Nephron (organoid): Measurements from ENCODE around the gene VSTM2B.
"Not testable (repeated sequence)": the region's sequence is repeated elsewhere in the genome, so short reads cannot be mapped to it uniquely, and the experiment has no call there.

Source experiments
- H3K27ac Mint-ChIP-seq, 3 experiments: 2 replicates each; pipeline ENCODE4 v1.8.0; 2020; ENCODE audit warnings: mixed read lengths in 3 of 3, mild to moderate bottlenecking in 2 of 3, moderate library complexity in 1 of 3
- H3K27me3 Mint-ChIP-seq: 2 replicates; pipeline ENCODE4 v1.8.0; 2021; ENCODE audit warnings: low read depth, mild to moderate bottlenecking, moderate library complexity, mixed read lengths
- H3K36me3 Mint-ChIP-seq: 2 replicates; pipeline ENCODE4 v1.8.0; 2020; ENCODE audit warnings: low read depth, mixed read lengths
- H3K4me1 Mint-ChIP-seq: 2 replicates; pipeline ENCODE4 v1.8.0; 2020; ENCODE audit warnings: mixed read lengths
- H3K4me3 Mint-ChIP-seq, 3 experiments: 2 replicates each; pipeline ENCODE4 v1.8.0; 2020; ENCODE audit warnings: mild to moderate bottlenecking in 3 of 3, mixed read lengths in 3 of 3, moderate library complexity in 2 of 3
- H3K9me3 Mint-ChIP-seq: 2 replicates; pipeline ENCODE4 v1.8.0; 2020; ENCODE audit warnings: mixed read lengths
- CTCF ChIP-seq, 3 experiments: fragments of 200-600 bp; sonication (generic); IDR thresholded peaks; one replicate each; pipeline ENCODE4 v1.5.0; 2021; ENCODE audit warnings: antibody characterized with exemption in 3 of 3; ENCODE audit not compliant: unreplicated experiment in 3 of 3

Gene VSTM2B

GRCh38 chr19:29549105-29550070, 23.6 kb downstream of the VSTM2B start:
- TF ChIP-seq CTCF (IDR thresholded peaks at IDR 0.05; ENCODE audit: unreplicated experiment in 3 of 3), result no peak
- no peak overlapping the region for H3K27ac Mint-ChIP-seq
- no peaks in the 10 kb centered on the region for H3K4me1 Mint-ChIP-seq
- H3K9me3 Mint-ChIP-seq, result peaks cover 16% of the 10 kb centered on the region
- no peak overlapping the region for H3K4me3 Mint-ChIP-seq
- H3K27me3 Mint-ChIP-seq, result peaks cover 3% of the 10 kb centered on the region
- H3K36me3 Mint-ChIP-seq, result peaks cover 6% of the 10 kb centered on the region

GRCh38 chr19:29550896-29551295, 25.1 kb downstream of the VSTM2B start:
- Mint-ChIP-seq H3K27me3 (peaks cover 3% of the 10 kb centered on the region), H3K36me3 (peaks cover 6% of the 10 kb centered on the region), H3K4me3 (no peak overlapping the region), H3K9me3 (peaks cover 29% of the 10 kb centered on the region), H3K4me1 (no peaks in the 10 kb centered on the region), H3K27ac (no peak overlapping the region)
- TF ChIP-seq CTCF (IDR thresholded peaks at IDR 0.05; ENCODE audit: unreplicated experiment in 3 of 3), result no peak

- Mint-ChIP-seq H3K27ac (no peak overlapping the region), H3K4me1 (no peaks in the 10 kb centered on the region)
Measured at GRCh38 chr19:29551774-29552173, 26.0 kb downstream of the VSTM2B start.

GRCh38 chr19:29552454-29553280, 26.9 kb downstream of the VSTM2B start:
- peaks cover 37% of the 10 kb centered on the region for H3K9me3 Mint-ChIP-seq
- no peak overlapping the region for H3K27ac Mint-ChIP-seq
- H3K36me3 Mint-ChIP-seq, result peaks cover 6% of the 10 kb centered on the region
- peaks cover 3% of the 10 kb centered on the region for H3K27me3 Mint-ChIP-seq
- no peaks in the 10 kb centered on the region for H3K4me1 Mint-ChIP-seq
- TF ChIP-seq CTCF (IDR thresholded peaks at IDR 0.05; ENCODE audit: unreplicated experiment in 3 of 3), result no peak
- no peak overlapping the region for H3K4me3 Mint-ChIP-seq

More at GRCh38 chr19:29551774-29552173, 26.0 kb downstream of the VSTM2B start:
- TF ChIP-seq CTCF (IDR thresholded peaks at IDR 0.05; ENCODE audit: unreplicated experiment in 3 of 3), result no peak
- Mint-ChIP-seq H3K36me3 (peaks cover 6% of the 10 kb centered on the region), H3K9me3 (peaks cover 32% of the 10 kb centered on the region), H3K27me3 (peaks cover 3% of the 10 kb centered on the region), H3K4me3 (no peak overlapping the region)

GRCh38 chr19:29554149-29554548, 28.4 kb downstream of the VSTM2B start:
- no peaks in the 10 kb centered on the region for H3K4me1 Mint-ChIP-seq
- TF ChIP-seq CTCF (IDR thresholded peaks at IDR 0.05; ENCODE audit: unreplicated experiment in 3 of 3), result no peak
- no peak overlapping the region for H3K4me3 Mint-ChIP-seq
- H3K27me3 Mint-ChIP-seq, result no peaks in the 10 kb centered on the region
- no peak overlapping the region for H3K27ac Mint-ChIP-seq
- peaks cover 6% of the 10 kb centered on the region for H3K36me3 Mint-ChIP-seq
- H3K9me3 Mint-ChIP-seq, result peaks cover 42% of the 10 kb centered on the region

GRCh38 chr19:29559110-29559509, 33.3 kb downstream of the VSTM2B start:
- not testable (repeated sequence) for H3K4me1 Mint-ChIP-seq, H3K4me3 Mint-ChIP-seq, H3K27me3 Mint-ChIP-seq, H3K27ac Mint-ChIP-seq, H3K36me3 Mint-ChIP-seq
- peaks cover 36% of the 10 kb centered on the region for H3K9me3 Mint-ChIP-seq
